Heart left ventricle (tissue), 13 donors: ENCODE data around the gene BNC2.

Experiments used
- CTCF ChIP-seq, 12 donors: fragments of 200-600 bp; sonication (generic) in 4 of 12; IDR thresholded peaks; one replicate each; pipeline versions ENCODE4 v1.5.0 to v1.8.0; 2018 to 2022; ENCODE audit warnings: antibody characterized with exemption in 12 of 12, mild to moderate bottlenecking in 5 of 12
- POLR2A ChIP-seq, 2 donors: fragments of 450-650 bp; IDR thresholded peaks; one replicate each; pipeline ENCODE4 v1.6.1; 2017; ENCODE audit warnings: antibody characterized with exemption in 2 of 2, mild to moderate bottlenecking in 2 of 2, moderate library complexity in 2 of 2
- donor health status: ischemic (EF 13 %, LVEDD 7.1; RV severe dilation, severe dysfunction).
- donor health status: DM: no; HTN: yes; CAD: no.
- donor health status: DM: no; HTN: no; CAD: no.
- donor health status: ischemic (EF 25% LVEDD 6.9; RV normal size, moderate dysfunction).
- donor health status: ischemic (EF 25% LVEDD 5.7; RV mildly dilated, moderate dysfunction).
- donor health status: ischemic (EF 35%, LVEDD 5.7; RV mildly dilated, moderate dysfunction).
- donor health status: nonischemic (EF 11% LVEDD 7.7; RV severe dilation, severe dysfunction).
- donor health status: DM: yes; HTN: yes; CAD: no.
- donor health status: PGD.
- donor health status: ischemic (EF 29% LVEDD 5.4; RV normal size, mild dysfunction).
- donor health status: nonischemic (EF 23%, LVEDD 6.1; RV moderate dilation, normal function).

GRCh38 chr9:16619402-16619801 is 251.1 kb downstream of the BNC2 start:
- no peak for TF ChIP-seq CTCF (IDR thresholded peaks at IDR 0.05)
- no peak for TF ChIP-seq POLR2A (IDR thresholded peaks at IDR 0.05)
